Uterus (tissue), 2 donors: ENCODE measurements around the gene ADPRHL1.

Experiments used
- CTCF ChIP-seq, 4 experiments: fragments of 200-600 bp in 2 of 4; fragments of 450-650 bp in 2 of 4; sonication (generic) in 2 of 4; IDR thresholded peaks; one replicate each; pipeline ENCODE4 v1.5.1; 2016 to 2019; ENCODE audit warnings: antibody characterized with exemption in 4 of 4, mild to moderate bottlenecking in 2 of 4, moderate library complexity in 1 of 4
- POLR2A ChIP-seq, 2 donors: fragments of 450-650 bp; IDR thresholded peaks; one replicate each; pipeline ENCODE4 v1.6.1; 2016; ENCODE audit warnings: antibody characterized with exemption in 2 of 2, mild to moderate bottlenecking in 1 of 2, moderate library complexity in 1 of 2

GRCh38 chr13:113460064-113460555 lies 6.8 kb upstream of the ADPRHL1 start:
- TF ChIP-seq CTCF (IDR thresholded peaks at IDR 0.05) (no peak), POLR2A (IDR thresholded peaks at IDR 0.05) (no peak)
